ENCODE data around the gene TUBB2B. TPM values are rescaled to one million over a fixed set of nuclear protein-coding genes. Genes with fewer than 3 reads are reported as not detected.

Gene TUBB2B
- total and polyA plus RNA-seq, 9 donors = 54.6 to 69.8 (median 63.5) TPM

- no peak overlapping the region for H3K27ac ChIP-seq (ENCODE audit: low read length)
- H3K4me1 ChIP-seq (ENCODE audit: control insufficient read depth, insufficient read depth, low read length) = peaks cover 23% of the 10 kb centered on the region
- DNase-seq = no peak
- 75% methylated on average over 12 of the region's 27 CpGs for WGBS (ENCODE audit: insufficient coverage)
- no peak overlapping the region for H3K4me3 ChIP-seq (ENCODE audit: low read length)
- no peaks in the 10 kb centered on the region for H3K9me3 ChIP-seq (replicated peaks; ENCODE audit: control insufficient read depth, low read depth, low read length)
- peaks cover 55% of the 10 kb centered on the region for H3K36me3 ChIP-seq (ENCODE audit: control insufficient read depth, insufficient read depth, low read length)
- no peaks in the 10 kb centered on the region for H3K27me3 ChIP-seq (ENCODE audit: control insufficient read depth, insufficient read depth, low read length)
These were observed 42.0 kb upstream of the TUBB2B start for GRCh38 chr6:3269281-3269975.

- 76% methylated on average over 3 of the region's 11 CpGs for WGBS (ENCODE audit: insufficient coverage)
- Histone ChIP-seq H3K27me3 (ENCODE audit: control insufficient read depth, insufficient read depth, low read length) (no peaks in the 10 kb centered on the region), H3K27ac (ENCODE audit: low read length) (no peak overlapping the region), H3K36me3 (ENCODE audit: control insufficient read depth, insufficient read depth, low read length) (peaks cover 62% of the 10 kb centered on the region), H3K9me3 (replicated peaks; ENCODE audit: control insufficient read depth, low read depth, low read length) (no peaks in the 10 kb centered on the region), H3K4me1 (ENCODE audit: control insufficient read depth, insufficient read depth, low read length) (peaks cover 28% of the 10 kb centered on the region), H3K4me3 (ENCODE audit: low read length) (no peak overlapping the region)
- no peak for DNase-seq
These were observed 41.2 kb upstream of the TUBB2B start for GRCh38 chr6:3268680-3269079.

GRCh38 chr6:3267162-3267561 lies 39.7 kb upstream of the TUBB2B start:
- peaks cover 35% of the 10 kb centered on the region for H3K4me1 ChIP-seq (ENCODE audit: control insufficient read depth, insufficient read depth, low read length)
- 60% methylated on average over 2 of the region's 5 CpGs for WGBS (ENCODE audit: insufficient coverage)
- H3K36me3 ChIP-seq (ENCODE audit: control insufficient read depth, insufficient read depth, low read length) = peaks cover 60% of the 10 kb centered on the region
- no peaks in the 10 kb centered on the region for H3K9me3 ChIP-seq (replicated peaks; ENCODE audit: control insufficient read depth, low read depth, low read length)
- H3K4me3 ChIP-seq (ENCODE audit: low read length) = no peak overlapping the region
- no peak overlapping the region for H3K27ac ChIP-seq (ENCODE audit: low read length)
- H3K27me3 ChIP-seq (ENCODE audit: control insufficient read depth, insufficient read depth, low read length) = no peaks in the 10 kb centered on the region
- no peak for DNase-seq

GRCh38 chr6:3266170-3266569 lies 38.7 kb upstream of the TUBB2B start:
- peaks cover 40% of the 10 kb centered on the region for H3K4me1 ChIP-seq (ENCODE audit: control insufficient read depth, insufficient read depth, low read length)
- 43% methylated on average over 7 of the region's 9 CpGs for WGBS (ENCODE audit: insufficient coverage)
- H3K27ac ChIP-seq (ENCODE audit: low read length) = peak overlapping the region; percentile 71
- H3K9me3 ChIP-seq (replicated peaks; ENCODE audit: control insufficient read depth, low read depth, low read length) = no peaks in the 10 kb centered on the region
- peaks cover 50% of the 10 kb centered on the region for H3K36me3 ChIP-seq (ENCODE audit: control insufficient read depth, insufficient read depth, low read length)
- no peaks in the 10 kb centered on the region for H3K27me3 ChIP-seq (ENCODE audit: control insufficient read depth, insufficient read depth, low read length)
- no peak overlapping the region for H3K4me3 ChIP-seq (ENCODE audit: low read length)
- no peak for DNase-seq

GRCh38 chr6:3265671-3266070 lies 38.2 kb upstream of the TUBB2B start:
- no peak overlapping the region for H3K4me3 ChIP-seq (ENCODE audit: low read length)
- DNase-seq = peak; percentile 47
- H3K4me1 ChIP-seq (ENCODE audit: control insufficient read depth, insufficient read depth, low read length) = peaks cover 45% of the 10 kb centered on the region
- no peaks in the 10 kb centered on the region for H3K9me3 ChIP-seq (replicated peaks; ENCODE audit: control insufficient read depth, low read depth, low read length)
- peak overlapping the region; percentile 72 for H3K27ac ChIP-seq (ENCODE audit: low read length)
- 50% methylated on average over 8 of the region's 9 CpGs for WGBS (ENCODE audit: insufficient coverage)
- H3K27me3 ChIP-seq (ENCODE audit: control insufficient read depth, insufficient read depth, low read length) = no peaks in the 10 kb centered on the region
- peaks cover 45% of the 10 kb centered on the region for H3K36me3 ChIP-seq (ENCODE audit: control insufficient read depth, insufficient read depth, low read length)

GRCh38 chr6:3264356-3264755 lies 36.9 kb upstream of the TUBB2B start:
- peaks cover 56% of the 10 kb centered on the region for H3K4me1 ChIP-seq (ENCODE audit: control insufficient read depth, insufficient read depth, low read length)
- no peak overlapping the region for H3K27ac ChIP-seq (ENCODE audit: low read length)
- no peak for DNase-seq
- no peaks in the 10 kb centered on the region for H3K27me3 ChIP-seq (ENCODE audit: control insufficient read depth, insufficient read depth, low read length)
- whole genome bisulfite sequencing (ENCODE audit: insufficient coverage) = 92% methylated on average over 2 of the region's 3 CpGs
- H3K36me3 ChIP-seq (ENCODE audit: control insufficient read depth, insufficient read depth, low read length) = peaks cover 32% of the 10 kb centered on the region
- no peaks in the 10 kb centered on the region for H3K9me3 ChIP-seq (replicated peaks; ENCODE audit: control insufficient read depth, low read depth, low read length)
- H3K4me3 ChIP-seq (ENCODE audit: low read length) = no peak overlapping the region

- Histone ChIP-seq H3K4me1 (ENCODE audit: control insufficient read depth, insufficient read depth, low read length) (peaks cover 61% of the 10 kb centered on the region), H3K27ac (ENCODE audit: low read length) (no peak overlapping the region), H3K27me3 (ENCODE audit: control insufficient read depth, insufficient read depth, low read length) (peaks cover 3% of the 10 kb centered on the region), H3K4me3 (ENCODE audit: low read length) (no peak overlapping the region), H3K9me3 (replicated peaks; ENCODE audit: control insufficient read depth, low read depth, low read length) (no peaks in the 10 kb centered on the region), H3K36me3 (ENCODE audit: control insufficient read depth, insufficient read depth, low read length) (peaks cover 24% of the 10 kb centered on the region)
- no peak for DNase-seq
- WGBS (ENCODE audit: insufficient coverage) = 68% methylated on average over 6 of the region's 6 CpGs
These were observed 35.6 kb upstream of the TUBB2B start for GRCh38 chr6:3263096-3263495.

- H3K4me3 ChIP-seq (ENCODE audit: low read length) = no peak overlapping the region
- 51% methylated on average over 4 of the region's 8 CpGs for WGBS (ENCODE audit: insufficient coverage)
- H3K27me3 ChIP-seq (ENCODE audit: control insufficient read depth, insufficient read depth, low read length) = peaks cover 6% of the 10 kb centered on the region
- peaks cover 24% of the 10 kb centered on the region for H3K36me3 ChIP-seq (ENCODE audit: control insufficient read depth, insufficient read depth, low read length)
- no peaks in the 10 kb centered on the region for H3K9me3 ChIP-seq (replicated peaks; ENCODE audit: control insufficient read depth, low read depth, low read length)
- peaks cover 57% of the 10 kb centered on the region for H3K4me1 ChIP-seq (ENCODE audit: control insufficient read depth, insufficient read depth, low read length)
- H3K27ac ChIP-seq (ENCODE audit: low read length) = no peak overlapping the region
- DNase-seq = no peak
These were observed 34.5 kb upstream of the TUBB2B start for GRCh38 chr6:3261921-3262320.

GRCh38 chr6:3261518-3261820 lies 34.0 kb upstream of the TUBB2B start:
- Histone ChIP-seq H3K9me3 (replicated peaks; ENCODE audit: control insufficient read depth, low read depth, low read length) (no peaks in the 10 kb centered on the region), H3K4me3 (ENCODE audit: low read length) (no peak overlapping the region), H3K27me3 (ENCODE audit: control insufficient read depth, insufficient read depth, low read length) (peaks cover 6% of the 10 kb centered on the region), H3K36me3 (ENCODE audit: control insufficient read depth, insufficient read depth, low read length) (peaks cover 24% of the 10 kb centered on the region), H3K4me1 (ENCODE audit: control insufficient read depth, insufficient read depth, low read length) (peaks cover 57% of the 10 kb centered on the region), H3K27ac (ENCODE audit: low read length) (no peak overlapping the region)
- 0% methylated on average over 1 of the region's 6 CpGs for WGBS (ENCODE audit: insufficient coverage)
- DNase-seq = no peak

- 46% methylated on average over 9 of the region's 17 CpGs for WGBS (ENCODE audit: insufficient coverage)
- H3K27ac ChIP-seq (ENCODE audit: low read length) = no peak overlapping the region
- peaks cover 52% of the 10 kb centered on the region for H3K4me1 ChIP-seq (ENCODE audit: control insufficient read depth, insufficient read depth, low read length)
These were observed 33.5 kb upstream of the TUBB2B start for GRCh38 chr6:3260772-3261517.

More at GRCh38 chr6:3260772-3261517, 33.5 kb upstream of the TUBB2B start:
- Histone ChIP-seq H3K36me3 (ENCODE audit: control insufficient read depth, insufficient read depth, low read length) (peaks cover 24% of the 10 kb centered on the region), H3K9me3 (replicated peaks; ENCODE audit: control insufficient read depth, low read depth, low read length) (no peaks in the 10 kb centered on the region), H3K4me3 (ENCODE audit: low read length) (no peak overlapping the region), H3K27me3 (ENCODE audit: control insufficient read depth, insufficient read depth, low read length) (peaks cover 6% of the 10 kb centered on the region)
- DNase-seq = no peak
